Endothelial cell of umbilical vein (primary cell): Measurements from ENCODE around the gene PDSS2. TPM values are rescaled to one million over a fixed set of nuclear protein-coding genes. Genes with fewer than 3 reads are reported as not detected.

Source experiments
- BruUV-seq: library from RNA; stranded (reverse); fragments of 400-500 nt; replicated peaks from 2 replicates; lab custom pipeline; 2021; lab: Mats Ljungman, UMichigan
- CTCF ChIA-PET: fragments of 300-600, 350-600 bp; sonication (Branson Sonifier 250); formaldehyde crosslinking; loops from one replicate; lab custom pipeline; 2021; ENCODE audit warnings: antibody characterized with exemption, inconsistent platforms; lab: Charles Lee
- POLR2A ChIA-PET: fragments of 300-600, 350-600 bp; sonication (Branson Sonifier 250); formaldehyde crosslinking; loops from one replicate; lab custom pipeline; 2021; ENCODE audit warnings: antibody characterized with exemption, inconsistent platforms; lab: Charles Lee
- DNase-seq: peaks from one replicate; pipeline ENCODE4 v3.0.0-alpha.2; 2011; ENCODE audit warnings: low read depth, low spot score
- FAIRE-seq: peaks from 2 replicates; lab custom pipeline; 2011; peaks lifted over from hg19 to GRCh38; lab: Jason Lieb, UNC
- H2AFZ ChIP-seq: 2 replicates; pipeline ENCODE4 v1.6.0; 2012; ENCODE audit warnings: low read depth, low read length, control low read depth, inconsistent platforms
- H3K27ac ChIP-seq: 2 replicates; pipeline ENCODE4 v1.5.1; 2011; ENCODE audit warnings: low read depth, mild to moderate bottlenecking, control low read depth, low read length, moderate library complexity; ENCODE audit not compliant: insufficient read depth
- H3K27me3 ChIP-seq, 2 experiments: 2 replicates each; pipeline versions ENCODE4 v1.6.0 to v1.6.1; 2011; ENCODE audit warnings: low read length in 2 of 2, mixed read lengths in 1 of 2; ENCODE audit not compliant: control insufficient read depth in 2 of 2, insufficient read depth in 2 of 2
- H3K36me3 ChIP-seq, 2 experiments: 2 replicates in 1 of 2; 3 replicates in 1 of 2; pipeline ENCODE4 v1.5.1; 2011; ENCODE audit warnings: low read length in 2 of 2, mild to moderate bottlenecking in 1 of 2, moderate library complexity in 1 of 2; ENCODE audit not compliant: control insufficient read depth in 2 of 2, insufficient read depth in 2 of 2; ENCODE audit errors: extremely low read depth in 1 of 2
- H3K4me1 ChIP-seq: 3 replicates; pipeline ENCODE4 v1.5.1; 2011; ENCODE audit warnings: mild to moderate bottlenecking, low read length; ENCODE audit not compliant: control insufficient read depth, insufficient read depth; ENCODE audit errors: extremely low read depth
- H3K4me2 ChIP-seq: 2 replicates; pipeline ENCODE4 v1.6.1; 2011; ENCODE audit warnings: low read length, control low read depth, mixed read lengths; ENCODE audit not compliant: insufficient read depth
- H3K4me3 ChIP-seq, 3 experiments: fragments of 200-600 bp in 1 of 3; sonication (generic), shearing (Covaris generic) in 1 of 3; replicated peaks in 1 of 3; 2 replicates each; pipeline ENCODE4 v1.5.1; 2011 to 2016; ENCODE audit warnings: control low read depth in 3 of 3, low read length in 3 of 3, mild to moderate bottlenecking in 2 of 3, inconsistent platforms in 1 of 3, low read depth in 1 of 3, moderate library complexity in 1 of 3; ENCODE audit not compliant: insufficient read depth in 1 of 3
- H3K79me2 ChIP-seq: 2 replicates; pipeline ENCODE4 v1.6.0; 2012; ENCODE audit warnings: low read length, inconsistent platforms; ENCODE audit not compliant: control insufficient read depth, insufficient read depth
- H3K9ac ChIP-seq: replicated peaks from 2 replicates; pipeline ENCODE3; 2011; ENCODE audit warnings: low read length, control low read depth; ENCODE audit not compliant: insufficient read depth; ENCODE audit errors: extremely low read depth
- H3K9me1 ChIP-seq: replicated peaks from 3 replicates; pipeline ENCODE4 v1.6.0; 2011; ENCODE audit warnings: mild to moderate bottlenecking, low read length; ENCODE audit not compliant: control insufficient read depth, insufficient read depth; ENCODE audit errors: extremely low read depth
- H3K9me3 ChIP-seq: replicated peaks from 2 replicates; pipeline ENCODE4 v1.5.1; 2012; ENCODE audit warnings: low read length, inconsistent platforms; ENCODE audit not compliant: control insufficient read depth, insufficient read depth
- H4K20me1 ChIP-seq: replicated peaks from 2 replicates; pipeline ENCODE3; 2011; ENCODE audit warnings: mild to moderate bottlenecking, low read length; ENCODE audit not compliant: control insufficient read depth, insufficient read depth; ENCODE audit errors: extremely low read depth
- EZH2 ChIP-seq: IDR thresholded peaks from 2 replicates; pipeline ENCODE4 v1.6.1; 2012; ENCODE audit warnings: borderline replicate concordance, low read depth, mild to moderate bottlenecking, moderate library complexity, low read length, inconsistent platforms; ENCODE audit not compliant: severe bottlenecking
- FOS ChIP-seq: IDR thresholded peaks from 2 replicates; pipeline ENCODE4 v1.6.1; 2011; ENCODE audit warnings: mild to moderate bottlenecking, low read length, moderate library complexity, borderline replicate concordance; ENCODE audit not compliant: insufficient read depth
- GATA2 ChIP-seq: IDR thresholded peaks from 2 replicates; pipeline ENCODE4 v1.7.0; 2011; ENCODE audit warnings: low read depth, mild to moderate bottlenecking, moderate library complexity, mixed read lengths, low read length; ENCODE audit not compliant: insufficient read length, insufficient read depth
- JUN ChIP-seq: IDR thresholded peaks from 2 replicates; pipeline ENCODE4 v1.6.1; 2011; ENCODE audit warnings: borderline replicate concordance, low read depth; ENCODE audit not compliant: insufficient read length, insufficient read depth
- MAX ChIP-seq: IDR thresholded peaks from 2 replicates; pipeline ENCODE4 v1.6.1; 2011; ENCODE audit not compliant: insufficient read depth, insufficient read length
- MYC ChIP-seq: IDR thresholded peaks from one replicate; pipeline ENCODE4 v1.6.1; 2011; ENCODE audit warnings: mild to moderate bottlenecking, low read depth, low read length
- POLR2A ChIP-seq: IDR thresholded peaks from 2 replicates; pipeline ENCODE4 v1.6.1; 2012; ENCODE audit warnings: low read depth, mild to moderate bottlenecking, control low read depth, low read length
- POLR2AphosphoS5 ChIP-seq: IDR thresholded peaks from 2 replicates; pipeline ENCODE4 v1.6.1; 2012; ENCODE audit warnings: low read depth, mild to moderate bottlenecking, control low read depth, low read length, moderate library complexity; ENCODE audit not compliant: insufficient read depth
- dilution Hi-C: fragments of 300-500 bp; cut with MboI; formaldehyde crosslinking; loops from one replicate; pipeline ENCODE4 v1.15.0; 2019; ENCODE audit warnings: low sequenced_read_pairs; ENCODE audit not compliant: extremely low pct_ligation_motif_present
- intact Hi-C: fragments of 100-400 bp; cut with micrococcal nuclease; formaldehyde crosslinking; loops from one replicate; pipeline ENCODE4 v1.10.0; 2022
- polyA plus RNA-seq, 4 experiments: library from polyadenylated mRNA; depleted of rRNA in 3 of 4; stranded (reverse) in 3 of 4; unstranded in 1 of 4; fragments of >200 nt; gene quantifications; 2 replicates each; pipeline versions ENCODE4 v1.2.1 to v1.2.3, GENCODE V29; 2011 to 2012; ENCODE audit warnings: missing spikeins in 1 of 4
- total RNA-seq: library from RNA; stranded (reverse); gene quantifications from 2 replicates; pipeline ENCODE4 v1.2.3, GENCODE V29; 2021
- TF ChIP-seq, protein P1 (sequence below), 2 donors: IDR thresholded peaks; 1 replicate in 1 of 2; 2 replicates in 1 of 2; pipeline ENCODE4 v1.5.1; 2011; ENCODE audit warnings: low read length in 2 of 2, mild to moderate bottlenecking in 2 of 2, moderate library complexity in 2 of 2, control low read depth in 1 of 2, inconsistent platforms in 1 of 2, low read depth in 1 of 2; ENCODE audit not compliant: insufficient read depth in 1 of 2; ENCODE audit errors: extremely low read depth in 1 of 2

Gene PDSS2
- total and polyA plus RNA-seq, 2 donors (not counting 3 experiments of a cell fraction or from before 2014, with no cell fraction given), result 7.6 to 9.3 TPM

DNA sequence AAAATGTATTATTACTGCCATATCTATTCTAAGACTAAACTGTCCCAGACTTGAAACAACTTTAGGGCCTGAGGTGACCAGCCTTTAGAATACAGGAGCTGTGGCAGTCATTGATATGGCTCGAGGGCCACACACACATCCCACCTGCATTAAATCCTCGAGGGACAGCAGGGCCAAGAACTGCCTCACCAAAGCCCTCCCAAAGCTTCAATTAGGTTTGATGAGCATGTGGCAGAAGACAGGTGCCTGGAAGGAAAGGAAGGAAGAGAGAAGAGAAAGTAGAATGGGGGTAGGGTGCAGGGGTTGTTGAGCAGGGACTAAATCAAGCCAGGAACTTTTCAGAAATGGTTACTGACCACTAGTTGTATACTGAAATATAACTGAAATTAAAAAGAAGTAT, 115.0 kb downstream of the PDSS2 start:
- no TSS peak for BruUV-seq
- Histone ChIP-seq H3K36me3 (no peaks in the 10 kb centered on the region), H2AFZ (no peak overlapping the region), H3K27ac (no peak overlapping the region), H3K9me3 (no peaks in the 10 kb centered on the region), H3K4me1 (peaks cover 3% of the 10 kb centered on the region), H3K27me3 (no peaks in the 10 kb centered on the region), H4K20me1 (no peaks in the 10 kb centered on the region), H3K4me3 (no peak overlapping the region), H3K4me2 (no peak overlapping the region), H3K9me1 (no peaks in the 10 kb centered on the region), H3K9ac (no peak overlapping the region), H3K79me2 (no peaks in the 10 kb centered on the region)
- POLR2A ChIA-PET, result no interaction called here
- dilution Hi-C loops (no loop called here), intact Hi-C loops (no loop called here)
- DNase-seq (no peak), FAIRE-seq (no peak)
- TF ChIP-seq GATA2 (no peak), MAX (no peak), FOS (no peak), MYC (no peak), JUN (no peak), POLR2A (no peak), EZH2 (no peak), POLR2AphosphoS5 (no peak)
- TF ChIP-seq, protein P1, sequence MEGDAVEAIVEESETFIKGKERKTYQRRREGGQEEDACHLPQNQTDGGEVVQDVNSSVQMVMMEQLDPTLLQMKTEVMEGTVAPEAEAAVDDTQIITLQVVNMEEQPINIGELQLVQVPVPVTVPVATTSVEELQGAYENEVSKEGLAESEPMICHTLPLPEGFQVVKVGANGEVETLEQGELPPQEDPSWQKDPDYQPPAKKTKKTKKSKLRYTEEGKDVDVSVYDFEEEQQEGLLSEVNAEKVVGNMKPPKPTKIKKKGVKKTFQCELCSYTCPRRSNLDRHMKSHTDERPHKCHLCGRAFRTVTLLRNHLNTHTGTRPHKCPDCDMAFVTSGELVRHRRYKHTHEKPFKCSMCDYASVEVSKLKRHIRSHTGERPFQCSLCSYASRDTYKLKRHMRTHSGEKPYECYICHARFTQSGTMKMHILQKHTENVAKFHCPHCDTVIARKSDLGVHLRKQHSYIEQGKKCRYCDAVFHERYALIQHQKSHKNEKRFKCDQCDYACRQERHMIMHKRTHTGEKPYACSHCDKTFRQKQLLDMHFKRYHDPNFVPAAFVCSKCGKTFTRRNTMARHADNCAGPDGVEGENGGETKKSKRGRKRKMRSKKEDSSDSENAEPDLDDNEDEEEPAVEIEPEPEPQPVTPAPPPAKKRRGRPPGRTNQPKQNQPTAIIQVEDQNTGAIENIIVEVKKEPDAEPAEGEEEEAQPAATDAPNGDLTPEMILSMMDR (IDR thresholded peaks at IDR 0.05; ENCODE audit: extremely low read depth in 1 of 2, insufficient read depth in 1 of 2, low read depth in 1 of 2, low read length in 2 of 2), result no peak
- CTCF ChIA-PET, result no interaction called here
